ENCODE results near the gene HK2.
A peak's percentile ranks its signal among the peaks of the same experiment; 100 is the strongest.

Gene HK2

DNA sequence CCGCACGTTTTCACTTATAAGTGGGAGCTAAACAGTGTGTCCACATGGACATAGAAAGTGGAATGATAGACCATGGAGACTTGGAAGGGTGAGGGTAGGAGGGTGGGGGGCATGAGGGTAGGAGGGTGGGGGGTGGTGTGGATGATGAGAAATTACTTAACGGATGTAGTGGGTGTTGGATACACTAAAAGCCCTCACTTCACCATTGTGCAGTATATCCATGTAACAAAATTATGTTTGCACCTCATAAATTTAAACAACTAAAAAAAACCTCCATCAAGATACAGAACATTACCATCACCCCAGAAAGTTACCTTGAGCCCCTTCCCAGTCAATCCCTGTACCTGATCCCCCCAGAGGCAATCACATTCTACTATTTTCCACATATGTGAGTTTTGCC, 26.2 kb downstream of the HK2 start:
- no peak for DNase-seq

DNA sequence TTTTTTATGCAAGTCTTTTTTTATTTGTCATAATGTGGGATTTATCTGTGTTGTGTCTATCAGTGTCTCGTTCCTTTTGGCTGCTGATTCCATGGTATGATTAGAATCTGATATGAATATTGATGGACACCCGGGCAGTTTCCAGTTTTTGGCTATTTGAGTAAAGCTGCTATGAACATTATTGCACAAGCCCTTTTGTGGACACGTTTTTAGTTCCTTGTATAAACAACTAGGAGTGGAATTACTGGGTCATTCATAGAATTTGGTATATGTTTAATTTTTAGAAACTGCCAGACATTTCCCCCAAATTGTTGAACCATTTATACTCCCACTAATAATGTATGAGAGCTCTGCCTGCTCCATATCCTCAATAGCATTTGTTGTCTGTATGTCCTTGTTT, 26.6 kb downstream of the HK2 start:
- no peak for DNase-seq

DNA sequence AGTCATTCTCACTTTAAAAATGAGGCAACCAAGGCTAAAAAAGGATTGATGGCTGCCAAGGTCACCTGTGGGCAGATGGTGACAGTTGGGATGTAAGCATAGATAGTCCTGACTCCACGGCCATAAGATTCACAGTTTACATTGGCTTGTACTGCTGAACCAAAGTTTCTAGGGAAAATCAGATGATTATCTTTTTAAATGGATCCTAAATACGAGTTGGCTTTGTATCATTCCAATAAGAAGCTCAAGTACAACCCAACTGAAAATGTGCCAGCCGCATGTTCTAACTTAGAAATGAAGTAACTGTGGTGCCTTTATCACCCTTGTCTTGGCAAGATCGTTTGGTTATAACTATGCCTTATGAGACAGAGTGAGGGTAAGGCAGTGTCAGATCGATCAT, 27.6 kb downstream of the HK2 start:
- DNase-seq = no peak

DNA sequence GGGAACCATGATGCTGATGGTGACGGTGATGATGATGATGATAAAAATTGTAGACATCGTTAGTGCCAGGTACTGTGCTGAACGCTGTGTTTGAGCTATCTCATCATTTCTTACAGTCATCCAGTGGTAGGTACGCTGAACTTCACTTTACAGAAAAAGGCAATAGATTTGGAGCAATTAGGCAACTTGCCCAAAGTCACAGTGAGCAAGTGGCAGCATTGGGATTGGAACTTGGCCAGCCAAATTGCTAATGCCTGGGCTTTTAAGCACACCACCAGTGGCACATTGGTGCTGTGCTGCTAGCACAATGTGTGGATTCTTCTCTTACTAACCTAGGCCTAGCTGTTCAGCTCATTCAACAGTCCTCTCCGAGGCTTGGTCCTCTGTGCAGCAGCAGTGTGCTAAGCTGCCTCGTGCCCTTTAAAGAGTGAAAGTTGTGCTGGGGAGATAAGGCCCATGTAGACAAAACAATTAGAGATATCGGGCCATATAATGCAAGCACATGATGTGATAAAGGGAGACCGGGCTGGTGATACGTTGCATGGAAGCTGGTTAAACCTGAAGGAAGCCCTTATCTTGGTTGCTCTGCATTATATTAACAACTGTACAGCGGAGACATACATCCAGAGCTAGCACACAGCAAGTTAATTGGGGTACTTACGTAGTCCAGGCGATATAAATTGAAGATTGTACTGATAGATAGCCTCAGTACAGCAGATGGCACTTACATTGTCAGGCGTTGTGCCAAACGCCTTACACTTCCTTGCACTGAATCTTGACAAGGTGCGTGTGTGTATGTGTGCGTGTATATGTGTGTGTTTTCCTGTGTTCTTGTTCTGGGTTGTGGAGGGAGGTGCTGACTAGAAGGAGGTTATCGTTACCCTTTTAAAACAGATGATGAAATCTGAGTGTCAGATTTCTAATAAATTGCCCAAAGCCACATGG, 28.4 kb downstream of the HK2 start:
- DNase-seq = no peak

DNA sequence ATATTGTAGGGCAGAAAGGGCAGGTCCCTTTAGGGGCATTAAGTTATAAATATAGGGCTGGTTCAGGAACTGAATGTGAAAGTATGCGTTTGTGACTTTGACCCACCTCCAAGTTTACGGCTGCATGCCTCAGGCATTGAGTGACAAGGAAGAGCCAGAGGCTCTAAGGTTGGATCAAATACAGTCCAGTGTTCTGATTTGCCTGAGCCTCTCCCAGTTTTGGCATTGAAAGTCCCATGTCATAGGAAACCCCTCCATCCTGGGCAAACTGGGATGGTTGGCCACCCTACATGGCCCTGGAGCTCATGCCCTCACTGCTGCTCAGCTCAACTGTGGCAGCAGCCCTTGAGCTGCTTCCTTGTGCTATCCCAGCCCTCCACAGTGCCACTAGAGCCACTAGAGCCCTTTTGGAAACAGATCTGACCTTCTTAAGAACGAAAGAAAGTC, 29.9 kb downstream of the HK2 start:
- no peak for DNase-seq

DNA sequence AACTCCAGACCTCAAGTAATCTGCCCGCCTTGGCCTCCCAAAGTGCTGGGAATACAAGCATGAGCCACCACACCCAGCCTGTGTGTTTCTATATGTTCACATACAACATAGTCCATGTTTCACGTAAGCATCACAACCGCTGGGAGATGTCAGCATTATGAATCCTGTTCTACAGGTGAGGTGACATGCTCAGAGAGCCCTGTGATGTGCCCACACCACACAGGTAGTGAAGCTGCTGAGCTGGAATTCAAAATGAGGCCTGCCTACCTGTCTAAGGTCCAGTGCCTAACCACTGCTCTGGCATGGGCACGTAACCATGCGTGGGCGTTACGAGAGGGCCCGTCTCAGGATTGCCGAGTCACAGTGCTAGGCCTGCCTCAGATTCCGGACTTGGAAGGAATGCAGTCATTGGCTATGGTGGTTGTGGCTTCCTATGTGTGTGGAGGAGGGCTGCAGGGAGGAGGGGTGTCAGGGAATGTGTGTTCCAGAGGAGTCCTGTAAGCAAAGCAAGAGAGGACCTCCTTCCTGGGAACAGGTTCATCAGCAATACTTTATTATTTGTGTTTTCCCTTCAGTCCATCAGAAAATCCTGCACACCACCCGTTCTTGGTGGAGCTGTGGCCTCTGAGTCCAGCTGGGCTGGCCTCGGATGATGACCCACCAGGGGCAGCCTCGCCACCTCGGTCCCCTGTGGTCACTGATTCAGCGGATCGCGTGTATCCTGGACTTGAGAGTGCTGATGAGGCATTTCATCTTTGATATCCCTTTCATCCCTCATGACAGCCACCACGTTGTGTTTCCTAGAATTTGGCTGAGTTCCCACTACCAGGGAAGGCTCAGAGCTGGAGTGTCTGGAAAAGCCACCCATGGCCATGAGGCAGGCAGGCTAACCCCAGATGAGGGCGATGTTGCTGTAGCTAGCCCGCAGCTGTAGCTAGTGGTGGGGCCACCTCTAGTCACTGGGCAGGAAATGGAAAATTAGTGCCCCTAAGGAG, 31.1 kb downstream of the HK2 start:
- no peak for DNase-seq

DNA sequence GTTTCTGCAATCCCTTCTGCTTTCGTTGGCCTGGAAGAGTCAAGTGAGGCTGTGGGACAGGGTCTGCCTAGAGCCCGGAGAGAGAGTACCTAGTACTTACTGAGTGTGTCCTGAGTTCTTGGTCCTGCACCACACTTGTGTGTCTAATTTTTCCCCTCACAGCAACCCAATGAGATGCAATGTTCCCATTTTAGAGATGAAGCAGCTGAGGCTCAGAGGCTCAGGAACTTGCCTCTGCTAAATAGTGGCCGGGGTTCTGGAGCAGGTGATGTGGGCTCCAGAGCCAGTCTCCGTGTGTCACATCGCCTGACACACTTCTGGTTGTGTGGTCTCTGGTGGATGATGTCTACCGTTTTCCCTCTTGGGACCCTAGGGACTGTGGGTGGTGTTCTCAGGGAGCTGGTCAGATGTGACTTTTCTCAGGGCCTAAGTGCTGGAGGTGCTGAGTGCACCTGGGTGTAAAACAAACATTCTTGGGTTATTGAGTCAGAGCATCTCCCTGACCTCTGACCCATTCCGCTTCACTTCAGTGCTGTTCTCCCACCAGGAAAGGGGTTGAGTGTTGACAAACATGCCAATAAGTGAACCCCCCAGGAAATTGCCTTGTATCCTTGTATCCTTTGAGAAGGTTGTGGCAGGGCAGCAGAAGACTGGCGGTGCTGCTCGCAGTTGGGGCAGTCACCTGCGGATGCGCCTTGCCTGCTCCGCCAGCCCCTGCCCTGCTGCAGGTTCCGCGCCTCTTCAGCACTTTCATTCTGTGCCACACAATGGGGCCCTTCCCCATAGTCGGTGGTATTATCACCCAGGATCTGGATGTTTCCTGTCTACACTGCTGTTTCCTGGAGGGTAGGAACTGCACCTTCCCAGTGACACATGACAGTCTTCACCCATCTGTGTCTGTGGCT, 32.1 kb downstream of the HK2 start:
- DNase-seq = no peak

DNA sequence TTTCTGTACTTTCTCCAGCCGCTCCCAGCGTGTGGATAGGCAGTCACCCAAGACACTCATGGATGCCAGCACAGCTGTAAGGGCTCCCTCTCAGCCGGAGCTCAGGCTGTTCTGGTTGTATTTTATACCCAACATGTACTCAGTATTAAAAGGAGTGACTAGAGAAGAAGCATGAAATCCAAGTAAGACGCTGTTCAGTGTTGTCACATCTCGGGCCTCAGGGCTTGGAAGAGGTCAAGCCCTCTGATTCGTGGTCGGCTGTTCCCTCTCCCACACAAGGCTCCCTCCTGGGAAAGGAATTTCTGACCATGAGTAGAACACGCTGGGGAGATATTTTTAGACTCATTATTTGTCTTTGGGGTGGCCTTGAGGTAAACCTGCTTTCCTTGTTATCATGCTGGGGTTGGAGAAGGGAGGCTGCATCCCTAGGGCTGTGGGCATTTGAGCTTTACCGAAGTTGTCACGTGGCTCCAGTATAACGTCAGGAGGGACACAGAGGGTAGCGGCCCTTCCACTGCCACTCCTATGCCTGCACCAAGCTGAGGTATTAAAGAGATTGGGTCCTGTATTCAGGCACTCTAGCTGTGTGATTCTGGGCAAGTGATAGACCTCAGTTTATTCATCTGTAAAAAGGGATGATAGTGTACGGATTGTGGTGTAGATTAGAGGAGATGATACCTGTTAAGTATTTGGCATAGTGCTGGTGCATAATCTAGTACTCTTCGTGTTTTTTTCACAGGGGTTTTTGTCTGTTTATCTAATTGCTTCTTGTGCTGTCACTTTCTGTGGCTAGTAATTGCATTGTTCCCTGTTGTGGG, 34.1 kb downstream of the HK2 start:
- no peak for DNase-seq

DNA sequence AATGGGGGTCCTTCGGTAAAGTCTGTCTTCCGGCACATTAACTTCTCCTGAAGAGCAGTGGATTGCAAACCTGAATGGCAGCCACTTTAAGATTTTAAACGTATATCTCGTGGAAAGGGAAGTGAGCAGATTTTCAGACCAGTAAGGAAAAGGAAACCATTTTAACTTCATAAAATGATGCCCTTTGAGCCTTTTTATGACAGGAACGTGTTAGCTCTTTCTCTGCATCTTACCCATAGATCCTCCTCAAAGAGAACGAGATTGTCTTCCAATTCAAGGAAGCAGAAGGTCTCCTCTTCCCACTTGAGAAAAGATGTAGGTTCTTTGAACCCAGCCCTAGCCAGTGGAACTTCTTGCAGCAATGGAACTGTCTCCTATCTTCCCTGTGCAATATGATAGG, 35.6 kb downstream of the HK2 start:
- no peak for DNase-seq

DNA sequence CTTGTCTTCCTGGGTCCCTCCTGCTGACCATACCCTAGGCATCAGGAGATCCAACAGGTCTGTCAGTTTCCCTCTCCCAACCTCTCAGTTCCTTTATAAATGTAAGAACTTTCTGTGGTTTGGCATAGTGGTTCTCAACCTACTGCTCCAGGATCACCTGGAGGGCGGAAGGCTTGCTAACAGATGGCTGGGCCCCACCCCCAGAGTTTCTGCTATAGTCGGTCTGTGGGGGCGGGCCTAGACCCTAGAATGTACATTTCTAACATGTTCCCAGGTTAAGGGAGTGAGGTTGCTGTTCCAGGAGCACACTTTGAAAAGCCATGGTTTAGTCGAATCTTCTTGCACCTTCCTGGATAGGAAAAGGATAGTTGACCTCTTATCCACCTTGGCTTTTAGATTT, 37.0 kb downstream of the HK2 start:
- DNase-seq = no peak

DNA sequence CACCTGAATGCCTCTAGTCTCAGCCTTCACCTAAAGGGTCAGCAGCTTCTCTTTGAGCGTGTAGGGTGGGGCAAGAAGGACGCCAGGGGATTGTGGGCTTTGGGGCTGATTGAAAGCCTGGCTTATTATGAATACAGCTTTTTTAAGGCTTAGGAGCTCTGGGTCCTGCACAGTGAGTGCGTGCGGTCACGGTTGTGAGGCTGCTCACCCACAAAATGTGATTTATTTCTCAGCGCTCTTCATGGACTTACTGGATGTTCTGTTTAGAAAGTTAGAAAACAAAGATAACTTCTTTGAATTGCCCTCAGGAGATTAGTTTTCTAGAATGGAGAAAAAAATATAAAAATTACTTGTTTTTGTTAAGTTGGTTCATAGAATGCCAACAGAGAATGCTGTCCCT, 37.5 kb downstream of the HK2 start:
- DNase-seq = no peak

DNA sequence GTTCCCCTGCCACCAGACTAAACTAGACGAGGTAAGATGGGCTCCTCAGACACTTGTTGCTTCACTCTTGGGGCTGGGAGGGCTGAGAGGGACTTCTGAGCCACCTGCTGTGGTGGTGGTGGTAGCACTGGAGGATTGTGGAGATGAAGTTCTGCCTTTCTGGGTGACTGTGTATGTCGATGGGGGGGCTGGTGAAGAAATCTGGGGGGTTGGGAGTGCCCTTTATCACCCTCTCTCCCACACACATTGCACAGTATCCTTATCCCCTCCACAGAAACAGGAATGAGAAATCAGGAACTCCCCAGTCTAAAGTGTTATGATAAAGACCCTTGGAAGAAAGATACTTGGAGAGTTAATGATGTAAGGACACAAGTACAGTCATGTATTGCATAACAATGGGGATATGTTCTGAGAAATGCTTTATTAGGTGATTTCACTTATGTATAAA, 38.5 kb downstream of the HK2 start:
- DNase-seq = no peak

DNA sequence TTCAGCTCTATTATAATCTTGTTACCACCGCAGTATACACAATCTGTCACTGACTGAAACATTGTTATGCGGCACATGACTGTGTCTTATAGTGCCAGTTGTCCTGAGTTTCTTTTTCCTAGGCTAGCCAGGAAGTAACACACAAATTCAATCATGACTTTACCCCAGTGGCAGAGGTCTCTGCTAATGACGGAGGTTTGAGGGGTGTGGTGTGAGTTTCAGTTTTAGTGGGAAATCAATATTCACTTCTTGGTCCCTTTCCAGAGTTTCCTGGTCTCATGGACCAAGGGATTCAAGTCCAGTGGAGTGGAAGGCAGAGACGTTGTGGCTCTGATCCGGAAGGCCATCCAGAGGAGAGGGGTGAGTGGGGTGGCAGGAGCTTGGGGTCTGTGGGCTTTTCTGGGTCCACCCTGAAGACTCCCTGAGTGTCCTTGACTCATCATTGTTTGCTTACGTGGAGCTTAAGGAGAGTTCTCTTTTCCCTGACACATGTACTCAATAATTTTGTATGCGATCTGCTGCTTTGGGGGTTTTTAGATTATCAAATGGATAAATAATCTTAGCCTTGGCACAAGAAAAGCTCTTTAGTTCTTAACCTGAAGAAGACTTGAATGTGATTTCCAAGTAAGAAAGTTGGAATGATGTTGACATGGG, 39.2 kb downstream of the HK2 start:
- DNase-seq = no peak

DNA sequence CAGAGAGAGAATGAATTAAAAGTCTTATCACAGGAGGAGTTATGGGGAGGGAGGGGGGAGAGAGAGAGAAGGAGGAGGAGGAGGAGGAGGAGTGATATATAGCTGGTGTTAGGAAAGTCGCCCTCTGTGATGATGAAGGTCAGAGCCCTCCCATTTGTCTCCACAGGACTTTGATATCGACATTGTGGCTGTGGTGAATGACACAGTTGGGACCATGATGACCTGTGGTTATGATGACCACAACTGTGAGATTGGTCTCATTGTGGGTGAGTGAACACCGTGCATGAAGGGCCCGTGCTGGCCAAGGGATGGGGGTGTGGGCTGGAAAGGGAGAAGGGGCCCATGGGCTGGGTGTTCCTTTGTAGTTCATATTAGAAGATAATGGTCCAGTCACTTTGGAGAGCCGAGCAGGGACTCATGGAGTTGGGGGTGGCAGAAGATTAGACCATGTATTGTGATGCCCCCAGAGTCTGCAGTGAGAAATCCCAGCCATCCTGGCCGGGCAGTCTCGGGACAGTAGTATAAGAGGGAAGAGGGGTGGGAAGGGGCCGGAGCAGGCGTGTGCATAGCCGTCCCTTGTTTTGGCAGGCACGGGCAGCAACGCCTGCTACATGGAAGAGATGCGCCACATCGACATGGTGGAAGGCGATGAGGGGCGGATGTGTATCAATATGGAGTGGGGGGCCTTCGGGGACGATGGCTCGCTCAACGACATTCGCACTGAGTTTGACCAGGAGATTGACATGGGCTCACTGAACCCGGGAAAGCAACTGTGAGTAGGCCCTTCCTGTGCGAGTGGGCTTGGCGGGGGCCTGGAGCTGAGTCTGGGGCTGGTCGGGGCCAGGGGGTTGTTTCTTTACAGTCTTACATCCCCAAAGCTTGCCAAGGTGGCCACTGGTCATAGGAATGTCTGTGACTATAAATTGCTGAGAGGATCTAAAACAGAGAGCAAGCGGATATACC, 40.0 kb downstream of the HK2 start:
- DNase-seq = no peak

DNA sequence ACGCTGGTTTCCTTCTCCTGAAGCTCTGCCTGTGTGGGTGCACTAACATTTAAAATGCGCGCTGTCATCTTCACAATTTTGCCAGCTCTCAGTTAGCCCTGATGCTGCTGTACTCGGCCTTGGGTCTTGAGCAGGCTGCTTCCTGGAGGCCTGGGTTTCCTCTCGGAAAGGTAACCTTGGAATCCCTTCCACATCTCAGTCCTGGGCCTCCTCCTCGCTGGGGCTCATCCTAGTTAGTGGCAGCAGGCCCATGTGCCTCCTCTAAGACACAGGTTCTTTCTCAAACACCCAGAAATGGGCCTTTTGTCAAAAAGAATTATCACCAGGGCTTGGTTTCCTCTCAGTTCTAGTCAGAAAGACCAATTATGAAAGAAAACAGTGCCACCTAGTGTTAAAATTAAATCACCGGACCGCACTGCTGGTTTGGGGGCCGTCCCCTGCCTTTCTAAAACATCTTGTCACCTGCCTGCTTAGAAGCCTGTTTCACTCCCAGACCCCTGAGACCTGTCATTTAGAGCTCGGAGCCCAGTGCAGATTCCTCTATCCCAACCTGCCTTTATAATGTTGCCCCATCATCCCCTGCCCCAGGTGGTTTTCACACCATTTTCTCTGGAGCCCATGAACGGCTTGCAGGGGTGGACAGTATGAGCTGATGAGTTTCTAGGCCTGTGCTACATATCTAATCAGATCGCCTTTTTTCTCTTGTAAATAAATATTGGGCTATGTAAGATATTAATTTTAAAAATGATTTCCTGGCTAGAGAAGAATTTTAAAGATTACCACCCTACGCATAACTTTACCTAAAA, 42.4 kb downstream of the HK2 start:
- peak; percentile 47 to 80 for DNase-seq

DNA sequence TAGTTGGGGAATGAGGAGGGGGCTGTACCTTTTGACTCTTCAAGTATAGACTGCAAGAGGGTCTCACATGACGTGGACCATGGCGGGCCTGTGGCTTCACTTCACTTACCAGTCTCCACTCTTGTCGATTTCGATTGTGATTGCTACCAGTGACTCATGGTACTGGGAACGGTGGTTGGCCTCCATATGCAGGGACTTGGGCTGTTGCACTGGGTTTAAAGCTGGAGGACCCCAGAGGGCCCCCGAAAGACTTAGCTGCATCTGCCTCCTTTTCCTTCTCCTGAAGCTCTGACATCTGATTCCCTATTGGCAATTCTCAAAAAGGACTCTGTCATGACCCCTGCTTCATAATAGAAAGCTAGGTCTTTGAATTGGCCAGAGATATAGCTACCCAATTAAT, 43.4 kb downstream of the HK2 start:
- DNase-seq = no peak

DNA sequence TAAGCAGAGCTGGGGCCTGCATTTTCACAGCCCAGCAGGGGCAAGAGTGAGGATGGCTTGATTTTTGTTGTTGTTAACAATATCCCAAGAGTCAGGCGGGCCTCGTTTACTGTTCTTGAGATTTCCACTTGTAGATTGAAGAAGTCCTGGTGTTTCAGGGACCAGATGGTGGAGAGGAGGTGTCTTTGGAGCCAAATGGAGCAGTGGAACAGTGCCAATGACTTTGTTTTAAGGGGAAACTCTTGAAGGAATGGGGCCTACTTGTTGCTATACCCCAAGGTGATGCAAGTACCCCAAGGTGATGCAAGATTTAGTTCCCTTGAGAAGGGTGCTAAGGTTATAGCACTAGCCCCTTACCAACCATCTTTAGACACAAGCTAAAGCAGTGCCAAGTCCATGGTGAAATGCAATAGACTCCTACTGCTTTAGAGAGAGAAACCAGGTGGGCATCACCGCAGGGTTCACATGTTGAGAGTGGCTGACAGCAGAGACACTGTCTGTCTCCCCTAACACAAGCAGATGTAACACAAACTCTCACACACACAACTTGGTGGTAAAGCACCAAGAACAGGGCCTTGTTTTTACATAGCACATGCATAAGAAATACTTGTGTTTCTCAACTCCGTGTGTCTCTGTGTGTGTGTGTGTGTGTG, 44.0 kb downstream of the HK2 start:
- no peak for DNase-seq

DNA sequence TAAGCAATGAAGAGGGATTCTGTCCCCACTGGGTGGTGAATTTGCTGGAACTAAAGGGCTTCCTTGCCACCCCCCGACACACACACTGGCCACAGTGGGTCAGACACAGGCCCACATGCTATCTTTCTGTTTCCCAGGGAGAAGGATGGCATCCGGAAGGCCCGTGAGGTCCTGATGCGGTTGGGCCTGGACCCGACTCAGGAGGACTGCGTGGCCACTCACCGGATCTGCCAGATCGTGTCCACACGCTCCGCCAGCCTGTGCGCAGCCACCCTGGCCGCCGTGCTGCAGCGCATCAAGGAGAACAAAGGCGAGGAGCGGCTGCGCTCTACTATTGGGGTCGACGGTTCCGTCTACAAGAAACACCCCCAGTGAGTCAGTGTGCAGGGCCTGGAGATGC, 44.6 kb downstream of the HK2 start:
- no peak for DNase-seq
